ENCODE results near the gene ADAM12.

Gene ADAM12

DNA sequence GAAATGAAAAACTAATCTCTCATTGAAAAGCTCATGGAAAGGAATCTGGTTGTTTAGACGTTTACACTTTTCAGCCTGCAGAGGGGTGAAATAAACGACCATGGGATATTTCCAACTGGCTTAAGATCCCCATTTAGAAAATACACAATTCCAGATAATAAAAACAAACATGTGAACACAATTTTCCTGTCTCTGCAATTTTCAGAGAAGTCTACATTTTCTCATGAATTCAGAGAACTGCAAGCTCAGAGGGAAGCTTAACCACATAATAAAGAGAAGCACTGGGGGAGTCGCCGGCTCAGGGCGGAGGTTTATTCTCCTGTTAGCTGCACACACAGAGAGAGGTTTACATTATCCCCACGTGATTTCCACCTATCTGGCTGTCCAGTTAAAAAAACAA lies 276.8 kb downstream of the ADAM12 start:
- DNase-seq (ENCODE audit: low spot score): no peak

DNA sequence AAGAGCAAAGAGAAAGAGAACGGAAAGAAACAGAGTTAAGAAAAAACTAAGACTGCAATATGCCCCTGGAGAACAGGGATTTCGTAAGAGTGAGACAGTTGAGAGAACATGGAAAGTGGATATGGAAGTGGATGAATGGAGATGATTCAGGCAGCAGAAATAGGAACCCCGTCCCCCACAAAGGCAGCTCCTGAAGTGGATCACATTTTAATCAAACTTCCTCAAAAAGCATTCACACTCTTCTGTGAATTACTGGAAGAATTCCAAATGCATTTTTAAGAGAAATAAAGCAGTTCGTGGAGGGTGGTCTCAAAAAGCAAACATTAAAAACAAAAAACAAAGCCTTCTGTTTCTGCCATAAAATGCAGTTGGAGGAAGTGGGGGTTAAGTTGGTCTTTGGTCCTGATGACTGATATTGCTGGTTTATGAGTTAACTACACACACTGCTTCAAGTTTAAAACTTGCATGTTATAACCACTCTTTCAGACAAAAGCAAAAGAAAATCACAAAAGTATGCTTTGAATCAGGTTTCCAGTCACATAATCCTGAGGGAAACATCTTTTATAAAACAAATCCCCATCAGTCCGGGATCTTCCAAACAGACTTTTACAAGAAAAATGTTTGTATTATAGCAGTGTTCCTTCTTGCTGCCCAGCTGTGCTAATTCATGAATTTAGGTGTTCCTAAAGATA lies 277.6 kb downstream of the ADAM12 start:
- no peak for DNase-seq (ENCODE audit: low spot score)

DNA sequence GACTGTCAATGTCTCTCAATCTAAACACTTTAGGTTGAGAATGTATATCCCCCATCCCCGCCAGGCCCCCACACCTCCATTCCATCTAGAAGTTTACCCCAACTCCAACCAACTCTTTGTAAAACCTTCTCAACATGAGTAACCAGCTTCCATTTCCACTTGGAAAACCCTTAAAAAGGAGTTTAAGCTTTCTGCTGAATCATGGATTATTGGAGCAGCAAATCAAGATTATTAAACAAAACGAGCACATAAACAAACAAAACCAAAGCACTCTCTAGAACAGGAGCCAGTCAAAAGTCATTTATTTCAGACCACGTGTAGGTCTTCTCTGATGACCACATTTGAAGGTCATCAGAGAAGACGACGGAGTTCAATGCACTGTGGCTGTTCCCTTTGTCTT lies 278.4 kb downstream of the ADAM12 start:
- no peak for DNase-seq (ENCODE audit: low spot score)

DNA sequence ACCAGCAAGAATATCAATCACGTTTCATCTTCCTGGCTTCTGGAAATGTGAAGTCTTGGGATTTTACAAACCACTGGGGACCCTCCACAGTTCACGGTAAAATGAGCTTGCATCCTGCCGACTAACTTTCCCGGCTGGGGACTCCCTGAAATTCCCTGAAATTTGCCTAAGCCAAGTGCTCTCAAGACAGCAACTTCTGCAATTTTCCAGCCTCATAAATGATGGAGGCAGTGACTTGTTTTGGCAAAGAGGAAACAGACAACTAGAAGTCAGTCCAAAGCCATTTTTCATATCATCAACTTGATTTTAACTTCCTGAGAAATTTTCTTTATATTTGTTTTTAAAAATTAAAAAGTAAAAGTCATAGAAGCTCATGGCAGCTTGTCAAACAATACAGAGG lies 279.6 kb downstream of the ADAM12 start:
- no peak for DNase-seq (ENCODE audit: low spot score)

DNA sequence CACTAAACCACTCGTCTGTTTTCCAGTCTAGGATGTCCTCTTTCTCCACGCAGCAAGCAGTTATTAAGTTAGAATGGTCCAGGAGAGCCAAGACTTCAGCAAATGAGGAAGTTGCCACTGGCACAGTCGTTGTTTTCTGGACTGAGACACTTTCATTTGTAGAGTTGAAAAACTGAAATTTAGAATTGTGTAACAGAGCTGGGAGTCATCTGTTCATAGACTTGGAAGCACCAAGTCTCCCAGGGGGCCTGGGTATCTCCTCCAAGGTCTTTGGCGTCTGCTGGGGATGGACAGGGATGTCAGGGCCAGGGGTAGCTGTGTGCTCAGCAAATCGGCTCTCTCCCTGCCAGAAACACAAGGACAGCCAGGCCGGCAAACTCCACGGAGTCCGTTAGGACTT lies 283.5 kb downstream of the ADAM12 start:
- DNase-seq (ENCODE audit: low spot score): no peak

DNA sequence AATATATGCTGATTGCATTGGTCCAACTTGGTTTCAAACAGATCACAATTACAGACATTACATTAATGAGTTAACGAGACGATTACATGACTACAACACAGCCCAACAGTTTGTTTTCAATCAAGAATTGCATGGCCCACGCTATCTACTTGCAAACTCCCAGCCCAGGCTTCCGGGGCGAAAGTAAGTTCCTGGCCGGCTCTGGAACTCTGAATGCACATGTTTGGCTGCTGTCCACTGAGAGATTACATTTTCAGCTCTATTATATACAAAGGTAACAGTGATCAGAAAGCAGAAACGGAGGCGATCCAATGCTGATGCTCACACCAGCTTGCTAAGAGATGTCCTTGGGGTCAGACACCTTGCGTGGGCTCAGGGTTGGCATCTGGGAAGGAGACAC lies 285.6 kb downstream of the ADAM12 start:
- DNase-seq (ENCODE audit: low spot score): no peak

DNA sequence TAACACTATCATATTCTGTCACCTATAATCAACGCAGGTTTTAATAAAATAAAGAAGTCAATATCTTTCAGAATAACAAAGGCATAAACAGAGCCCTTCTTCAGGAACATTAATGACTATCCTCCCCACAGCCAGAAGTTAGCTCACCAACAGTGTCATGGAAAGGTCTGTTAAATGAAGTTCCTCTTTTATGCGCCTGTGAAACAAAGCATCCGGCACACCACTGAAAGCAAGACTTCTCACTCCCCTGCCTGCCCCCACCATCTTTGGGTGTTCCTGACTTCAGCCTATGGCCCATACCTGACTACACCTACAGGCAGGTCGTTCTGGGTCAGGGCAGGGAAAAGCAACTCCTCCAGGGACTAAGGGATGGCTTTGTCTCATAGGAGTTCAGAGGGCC lies 286.5 kb downstream of the ADAM12 start:
- DNase-seq (ENCODE audit: low spot score): no peak

DNA sequence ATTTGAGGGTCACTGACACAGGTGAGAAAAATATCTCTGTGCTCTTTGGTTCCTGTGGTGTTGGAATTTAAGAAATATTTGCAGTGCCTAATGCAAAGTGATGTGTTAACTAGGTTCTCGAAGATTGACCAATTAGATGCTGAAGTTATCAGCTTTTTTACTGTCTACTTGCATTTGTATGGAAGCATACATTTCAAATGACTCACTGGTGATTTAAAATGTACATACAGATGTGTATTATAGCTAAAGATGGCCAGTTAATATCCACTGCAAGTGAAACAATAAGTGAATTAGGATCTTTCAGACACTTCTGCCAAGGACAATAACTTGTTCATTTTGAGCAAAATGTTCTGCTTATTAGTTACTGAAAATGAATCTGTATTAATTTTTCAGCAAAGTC lies 287.0 kb downstream of the ADAM12 start:
- no peak for DNase-seq (ENCODE audit: low spot score)

DNA sequence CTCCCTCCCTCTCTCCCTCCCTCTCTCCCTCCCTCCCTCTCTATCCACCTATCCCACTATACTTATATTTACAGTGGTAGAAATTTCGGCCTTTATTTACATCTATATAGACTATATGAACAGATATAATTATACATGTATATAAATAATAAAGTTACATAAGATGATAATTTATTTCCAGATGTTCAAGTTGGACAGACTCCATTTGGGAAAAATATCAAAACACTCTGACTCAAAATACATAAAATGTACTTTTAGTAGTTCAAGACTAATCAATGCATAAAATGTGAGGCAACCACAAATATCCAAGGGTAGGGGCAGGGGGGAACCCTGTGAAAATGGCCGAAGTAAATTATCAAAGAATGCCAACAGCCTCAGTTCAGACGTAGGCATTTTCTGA lies 288.9 kb downstream of the ADAM12 start:
- DNase-seq (ENCODE audit: low spot score): no peak

DNA sequence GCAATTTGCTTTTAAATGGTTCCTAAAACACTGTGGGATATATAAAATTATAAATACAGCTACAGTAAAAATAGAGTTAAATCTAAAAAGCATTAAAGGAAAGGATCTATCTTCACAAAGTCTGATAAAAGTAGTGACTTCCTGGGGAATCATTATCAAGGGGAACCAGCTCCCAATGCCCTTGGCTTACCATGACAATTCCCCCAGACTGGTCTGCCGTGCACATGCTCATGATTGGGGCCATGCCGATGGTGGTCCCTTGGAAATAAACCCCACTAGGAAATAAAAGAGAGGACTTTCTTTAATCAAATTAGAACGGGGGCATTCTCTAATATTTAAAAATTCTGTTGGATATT lies 290.1 kb downstream of the ADAM12 start:
- no peak for DNase-seq (ENCODE audit: low spot score)

DNA sequence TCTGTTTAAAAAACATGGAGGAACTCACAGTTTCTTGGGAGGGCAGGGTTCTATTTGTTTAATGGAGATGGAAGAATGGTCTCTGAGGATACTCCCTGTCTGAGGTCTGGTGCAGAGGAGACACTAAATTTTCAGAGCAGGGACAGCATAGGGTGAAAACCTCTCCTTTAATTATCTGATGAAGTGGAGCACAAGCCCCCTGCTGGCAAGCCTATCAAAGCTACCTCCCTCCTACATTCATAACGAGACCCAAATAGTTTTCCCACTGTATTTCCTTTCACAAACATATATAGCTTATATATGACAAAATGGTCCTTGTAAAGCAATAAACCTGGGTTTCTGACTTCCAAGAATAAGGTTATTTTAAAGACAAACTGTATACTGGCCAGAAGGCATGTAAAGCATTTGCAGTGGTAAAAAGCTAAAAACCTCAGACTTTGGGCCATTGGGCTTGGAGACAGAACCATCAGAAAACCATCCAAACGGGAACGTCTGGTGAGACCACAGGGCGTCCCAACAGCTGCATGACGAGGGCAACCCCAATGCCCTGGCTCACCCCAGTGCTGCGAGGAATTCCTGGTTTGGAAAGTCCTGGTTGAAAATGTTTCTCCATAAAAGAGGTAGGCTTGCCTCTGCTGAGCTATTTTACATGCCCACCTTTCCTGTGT lies 290.6 kb downstream of the ADAM12 start:
- DNase-seq (ENCODE audit: low spot score): no peak

DNA sequence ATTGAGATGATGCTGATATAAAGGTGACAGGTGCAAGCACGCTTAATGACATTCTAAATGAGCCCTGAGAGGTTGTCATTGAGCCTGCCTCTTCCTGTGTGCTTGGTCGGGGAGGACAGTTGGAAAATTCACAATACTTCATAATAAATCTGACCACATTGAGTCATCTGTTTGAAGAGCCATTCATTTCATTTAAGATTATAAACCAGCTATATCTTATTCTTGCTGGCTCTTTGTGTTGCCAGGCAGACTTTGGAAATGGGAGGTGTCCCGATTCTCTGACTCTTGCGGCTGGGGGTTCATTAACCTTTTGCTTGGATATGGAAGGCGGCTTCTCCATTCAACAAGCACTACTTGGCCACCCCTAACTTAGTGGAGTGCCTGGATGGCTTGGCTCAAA lies 293.7 kb downstream of the ADAM12 start:
- no peak for DNase-seq (ENCODE audit: low spot score)

DNA sequence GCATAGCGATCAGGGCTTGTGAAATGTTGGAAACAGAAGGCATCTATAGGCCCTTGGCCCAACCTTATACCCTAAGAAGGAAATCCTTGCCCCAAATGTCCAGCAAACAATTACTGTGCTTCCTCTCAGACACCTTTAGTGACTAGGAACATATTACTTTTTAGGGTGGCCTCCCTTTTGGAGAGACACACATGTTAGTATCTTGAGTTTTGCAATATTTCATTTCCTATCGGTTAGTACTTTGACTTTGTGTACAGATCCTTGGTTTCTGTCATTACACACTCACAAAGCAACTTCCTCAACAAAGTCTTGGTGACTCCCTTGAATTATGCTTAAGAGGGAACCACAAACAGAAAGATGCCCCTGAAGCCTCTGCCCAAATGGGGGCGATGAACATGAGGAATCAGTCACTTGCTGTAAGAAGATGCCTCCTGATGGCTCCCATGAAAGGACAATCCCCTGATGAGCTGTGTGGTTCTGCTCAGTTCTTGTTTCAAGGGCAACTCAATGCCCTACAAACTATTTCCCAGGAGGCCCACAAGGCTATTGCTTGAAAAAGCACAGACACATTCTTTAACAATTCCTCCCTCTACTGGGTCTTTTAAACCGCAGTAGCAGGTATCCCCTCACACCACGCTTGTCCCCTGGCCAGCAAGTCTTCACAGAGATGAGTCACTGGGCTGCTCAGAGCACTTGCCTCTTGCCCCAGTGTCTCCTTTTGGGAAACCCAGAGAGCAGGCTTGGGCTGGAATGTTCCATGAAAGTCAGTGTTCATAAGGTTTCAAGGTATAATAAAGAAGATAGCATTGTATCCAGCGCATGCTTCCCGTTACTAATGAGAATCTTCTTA lies 295.7 kb downstream of the ADAM12 start:
- no peak for DNase-seq (ENCODE audit: low spot score)

DNA sequence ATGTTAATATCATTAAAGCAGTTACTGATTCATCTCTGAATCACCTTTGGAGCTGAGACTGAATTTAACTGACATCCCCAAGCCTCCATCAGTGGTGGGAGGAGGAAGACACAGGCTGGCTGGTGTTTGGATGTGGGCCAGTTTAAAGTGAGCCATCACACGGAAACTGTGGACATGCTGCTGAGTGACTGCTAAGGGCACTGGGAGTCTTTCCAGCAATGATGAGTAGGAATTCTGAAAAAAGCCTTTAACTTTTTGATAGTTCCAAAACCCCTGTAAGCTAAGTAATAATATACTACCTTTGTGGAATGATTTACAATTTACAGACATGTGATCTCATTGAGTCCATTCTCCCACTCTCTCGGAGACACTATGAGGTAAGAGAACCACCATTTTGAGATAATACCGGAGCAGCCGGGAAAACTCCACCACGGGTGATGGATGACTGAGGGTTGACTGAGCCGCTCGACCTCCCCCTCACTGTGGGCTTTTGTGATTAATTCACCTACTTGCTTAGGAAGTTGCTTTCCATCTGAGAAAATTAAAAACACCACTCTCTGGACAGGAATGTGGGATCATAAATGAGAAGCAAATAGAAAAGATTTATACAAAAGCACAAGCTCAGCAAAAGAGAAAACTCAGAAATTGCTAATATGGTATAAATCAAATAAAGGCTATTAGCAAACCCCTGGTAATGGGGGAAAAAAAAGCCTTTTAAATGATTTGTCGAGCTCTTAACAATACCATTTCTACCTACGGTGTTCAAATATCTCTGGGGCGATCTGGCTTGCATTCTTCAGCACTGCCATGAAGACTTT lies 297.2 kb downstream of the ADAM12 start:
- DNase-seq (ENCODE audit: low spot score): peak; percentile 83

DNA sequence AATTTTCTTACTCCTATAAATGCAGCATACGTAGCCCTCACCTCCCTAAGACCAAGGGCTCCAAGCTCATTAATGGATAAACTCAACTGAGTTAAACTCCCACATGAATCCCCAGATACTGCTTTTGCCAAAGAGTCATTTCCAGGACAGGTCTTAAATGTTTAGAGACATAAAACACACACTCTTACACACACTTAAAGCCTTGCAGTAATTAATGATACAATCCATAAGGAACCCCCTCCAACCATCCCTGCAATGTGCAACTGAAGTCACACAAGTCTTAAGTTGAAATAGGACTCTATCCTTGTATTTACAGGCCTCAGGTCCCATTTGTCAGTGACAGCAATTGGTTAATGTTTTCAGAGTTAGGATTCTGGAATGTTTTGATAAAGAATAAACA lies 297.8 kb downstream of the ADAM12 start:
- DNase-seq (ENCODE audit: low spot score): no peak

DNA sequence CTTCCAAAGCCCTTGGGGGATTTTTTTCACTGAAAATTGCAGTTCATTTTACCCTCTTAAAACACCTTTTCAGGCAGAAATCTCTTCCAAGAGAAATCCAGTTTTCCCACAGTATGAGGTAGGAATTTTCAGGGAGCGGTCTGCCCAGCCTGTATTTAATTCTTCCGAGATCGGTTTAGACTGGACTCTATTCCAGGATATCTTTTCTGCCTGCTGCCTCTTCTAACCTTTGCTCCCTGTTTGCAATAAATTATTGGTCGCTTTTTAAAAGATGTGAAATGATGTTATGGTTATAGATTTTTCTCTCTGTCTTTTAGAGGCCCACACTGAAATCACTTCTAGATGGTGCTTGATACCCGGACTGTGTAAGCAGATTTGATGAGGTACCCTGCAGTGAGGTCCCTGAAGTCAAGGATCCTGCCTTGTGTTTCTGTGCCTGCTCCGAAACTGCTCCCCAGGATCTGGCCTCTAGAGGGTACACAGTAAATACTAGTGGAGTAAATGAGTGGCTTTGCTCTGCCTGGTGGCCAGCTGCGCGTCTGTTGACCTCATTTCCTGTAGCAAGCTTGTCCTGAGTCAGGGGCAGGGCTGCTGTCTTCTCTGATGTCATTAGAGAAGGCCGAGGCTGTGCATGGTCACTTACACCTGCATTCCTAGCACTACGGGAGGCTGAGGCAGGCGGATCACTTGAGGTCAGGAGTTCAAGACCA lies 300.3 kb downstream of the ADAM12 start:
- peak; percentile 36 for DNase-seq (ENCODE audit: low spot score)

DNA sequence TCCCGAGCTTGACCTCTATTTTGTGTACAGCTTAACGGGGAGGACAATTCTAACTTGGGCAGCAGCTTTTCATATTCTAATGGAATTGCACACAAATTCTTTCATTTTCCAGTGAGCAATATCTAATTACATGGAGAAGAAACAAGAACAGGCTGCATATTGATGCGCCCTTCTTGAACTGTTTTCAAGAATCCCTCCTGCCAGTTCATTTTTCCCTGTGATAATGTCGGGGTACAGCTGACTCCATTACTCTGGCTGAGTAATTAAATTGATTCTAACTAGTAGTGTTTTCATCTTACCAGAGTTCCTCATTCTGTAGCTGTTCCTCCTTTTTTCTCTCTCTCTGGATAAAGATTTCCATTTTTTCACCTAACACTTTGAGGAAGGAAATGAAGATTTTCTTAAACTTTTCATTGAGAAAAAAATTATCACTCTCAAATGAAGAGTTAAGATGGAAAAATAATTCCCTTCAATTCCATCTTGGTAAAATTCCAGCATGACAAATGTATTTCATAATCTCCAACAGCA lies 301.1 kb downstream of the ADAM12 start:
- no peak for DNase-seq (ENCODE audit: low spot score)

DNA sequence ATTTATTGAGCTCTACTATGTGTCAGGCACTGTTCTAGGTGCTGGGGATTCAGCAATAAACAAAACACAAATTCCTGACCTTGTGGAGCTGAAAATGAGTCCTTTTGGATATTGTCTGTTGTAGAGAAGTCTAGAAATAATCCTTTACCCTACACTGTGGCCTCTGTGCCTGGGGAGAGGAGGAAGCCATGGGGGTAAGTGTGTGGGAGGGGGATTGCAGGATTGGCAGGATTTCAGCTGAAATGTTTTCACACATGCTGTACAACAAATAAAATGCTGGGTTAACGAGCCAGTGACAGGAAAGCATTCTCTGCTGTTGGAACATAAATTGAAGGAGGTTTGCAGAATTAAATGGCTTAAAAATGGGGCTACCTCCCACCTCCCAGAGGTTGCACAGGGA lies 302.5 kb downstream of the ADAM12 start:
- DNase-seq (ENCODE audit: low spot score): no peak

DNA sequence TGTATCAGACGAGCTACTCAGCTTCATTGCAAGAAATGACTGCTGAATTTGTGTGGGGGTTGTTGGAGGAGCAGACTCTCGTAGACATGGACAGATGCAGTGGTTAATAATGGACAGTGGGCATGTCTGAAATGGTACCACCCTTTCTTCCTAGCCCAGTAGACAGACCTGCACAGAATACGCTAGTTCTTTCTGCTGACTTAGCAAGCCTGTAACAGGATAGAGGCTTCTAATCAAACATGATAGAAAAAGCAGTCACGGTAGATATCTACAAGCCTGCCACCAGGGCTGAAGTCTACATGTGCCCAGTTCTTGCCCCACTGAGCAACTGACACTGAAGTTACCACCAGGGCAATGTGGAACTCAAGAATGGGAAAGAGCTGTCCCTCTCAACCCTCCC lies 303.9 kb downstream of the ADAM12 start:
- DNase-seq (ENCODE audit: low spot score): no peak

DNA sequence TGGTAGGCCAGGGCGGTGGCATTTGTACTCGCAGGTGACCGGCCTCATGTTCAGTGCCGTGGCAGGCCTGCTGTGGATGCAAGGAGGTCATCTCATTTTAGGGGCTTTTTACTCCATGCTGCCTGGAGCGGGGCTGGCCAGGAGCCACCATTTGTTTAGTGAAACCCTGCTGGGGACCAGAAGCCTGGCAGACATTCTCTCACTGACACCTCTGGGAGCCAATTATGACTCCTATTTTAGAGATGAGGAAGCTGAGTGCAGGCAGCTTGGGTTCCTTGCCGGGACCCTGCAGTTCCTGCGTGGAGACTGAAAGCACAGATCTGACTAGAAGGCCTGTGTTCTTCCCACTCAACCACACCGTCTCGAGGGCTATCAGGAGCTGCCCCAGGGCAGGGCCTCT lies 305.3 kb downstream of the ADAM12 start:
- no peak for DNase-seq (ENCODE audit: low spot score)

DNA sequence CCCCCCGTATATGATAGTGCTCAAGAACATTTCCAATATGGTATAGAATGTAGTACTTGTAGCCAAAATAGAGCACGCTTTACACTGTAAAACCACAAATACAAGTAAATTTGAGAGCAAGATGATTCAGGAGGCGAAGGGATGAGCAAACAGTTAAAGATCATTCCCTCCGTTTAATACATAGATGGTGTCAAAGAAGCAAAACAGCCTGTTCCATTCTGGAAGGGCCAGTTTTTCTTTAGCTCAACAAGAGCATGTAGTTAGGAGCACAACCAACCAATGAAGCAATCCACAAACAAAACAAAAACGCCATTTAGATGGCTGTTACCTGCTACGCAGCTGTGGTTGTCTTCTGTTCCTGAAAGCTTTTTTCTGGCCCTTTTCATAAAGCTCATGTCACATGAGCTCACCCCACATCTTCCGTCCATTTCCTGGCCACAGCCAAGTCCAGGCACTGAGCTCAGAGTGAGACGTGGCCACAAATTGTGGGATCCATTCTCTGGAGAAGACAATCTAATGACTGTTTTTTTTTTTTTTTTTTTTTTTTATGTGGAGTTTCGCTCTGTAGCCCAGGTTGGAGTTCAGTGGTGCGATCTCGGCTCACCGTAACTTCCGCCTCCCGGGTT lies 306.3 kb downstream of the ADAM12 start:
- DNase-seq (ENCODE audit: low spot score): no peak
